T-helper 2 cell treated with Interferon-gamma antibody and Interleukin-4, amounts not matched to agents 5 μg/mL and 100 μg/mL, for 36 hours (primary cell): ENCODE measurements around the gene MIF4GD.

ENCODE experiments used
- DNase-seq: peaks from one replicate; pipeline ENCODE4 v3.0.0; 2021; ENCODE audit warnings: low spot score
- H3K27ac Mint-ChIP-seq: one replicate; pipeline ENCODE4 v1.8.0; 2021; ENCODE audit warnings: mild to moderate bottlenecking, mixed read lengths
- H3K27me3 Mint-ChIP-seq: one replicate; pipeline ENCODE4 v1.8.0; 2021; ENCODE audit warnings: low read depth, mixed read lengths
- H3K36me3 Mint-ChIP-seq: one replicate; pipeline ENCODE4 v1.8.0; 2021; ENCODE audit warnings: low read depth, mixed read lengths
- H3K4me1 Mint-ChIP-seq: one replicate; pipeline ENCODE4 v1.8.0; 2021; ENCODE audit warnings: low read depth, mixed read lengths
- H3K4me3 Mint-ChIP-seq: one replicate; pipeline ENCODE4 v1.8.0; 2022; ENCODE audit warnings: mild to moderate bottlenecking, moderate library complexity, mixed read lengths
- H3K9me3 Mint-ChIP-seq: one replicate; pipeline ENCODE4 v1.8.0; 2021; ENCODE audit warnings: mixed read lengths

Gene MIF4GD

DNA sequence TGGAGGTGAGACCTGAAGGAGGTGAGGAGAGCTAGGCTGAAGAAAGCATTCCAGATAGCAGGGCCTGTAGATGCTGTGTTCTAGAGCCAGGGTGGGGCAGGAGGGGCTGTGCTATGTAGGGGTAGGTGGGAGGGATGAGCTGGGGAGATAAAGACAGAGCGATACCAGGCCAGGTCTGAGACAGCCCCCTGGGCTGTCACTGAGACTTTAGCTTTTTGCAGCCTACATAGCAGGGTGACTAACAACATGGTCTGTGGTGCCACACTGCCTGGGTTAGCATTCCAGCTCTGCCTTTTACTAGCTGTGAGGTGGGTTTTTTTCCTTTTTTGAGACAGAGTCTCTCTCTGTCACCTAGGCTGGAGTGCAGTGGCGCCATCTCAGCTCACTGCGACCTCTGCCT lies 51.2 kb downstream of the MIF4GD start:
- Mint-ChIP-seq H3K27me3 (no peaks in the 10 kb centered on the region), H3K4me3 (no peak overlapping the region), H3K36me3 (peaks cover 44% of the 10 kb centered on the region), H3K4me1 (no peaks in the 10 kb centered on the region), H3K27ac (no peak overlapping the region), H3K9me3 (no peaks in the 10 kb centered on the region)
- DNase-seq: no peak

DNA sequence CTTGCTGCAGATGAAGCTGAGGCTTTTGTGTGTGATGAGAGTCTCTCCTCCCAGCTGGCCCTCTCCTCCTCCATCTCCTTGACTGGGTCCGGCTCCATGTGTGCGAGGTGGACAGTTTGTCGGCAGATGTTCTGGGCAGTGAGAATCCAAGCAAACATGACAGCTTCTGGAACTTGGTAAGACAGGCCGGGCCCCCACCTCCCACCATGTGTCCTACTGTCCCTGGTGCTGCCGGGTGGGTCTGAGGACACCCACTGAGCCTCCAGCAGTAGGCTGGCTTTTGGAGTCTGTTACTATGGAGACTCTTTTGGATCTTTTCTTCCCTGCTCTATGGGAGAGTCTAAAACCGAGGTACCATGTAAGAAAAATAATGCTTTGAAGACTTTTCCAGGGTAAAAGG lies 52.9 kb downstream of the MIF4GD start:
- Mint-ChIP-seq H3K27me3 (no peaks in the 10 kb centered on the region), H3K36me3 (peaks cover 48% of the 10 kb centered on the region), H3K4me1 (no peaks in the 10 kb centered on the region), H3K27ac (no peak overlapping the region), H3K9me3 (no peaks in the 10 kb centered on the region), H3K4me3 (no peak overlapping the region)
- DNase-seq: no peak
